Neutrophil (primary cell): ENCODE data around the gene TAF5L.

Experiments
- H3K27ac ChIP-seq: fragments of 200-600 bp; sonication (generic); 2 replicates; pipeline ENCODE4 v1.5.1; 2016; ENCODE audit warnings: mild to moderate bottlenecking, moderate library complexity
- H3K27me3 ChIP-seq: fragments of 200-600 bp; sonication (generic); 2 replicates; pipeline ENCODE4 v1.6.0; 2016; ENCODE audit warnings: mild to moderate bottlenecking
- H3K36me3 ChIP-seq: fragments of 200-600 bp; sonication (generic); 2 replicates; pipeline ENCODE4 v1.5.1; 2017
- H3K4me1 ChIP-seq, 2 experiments: fragments of 200-600 bp in 1 of 2; sonication (generic) in 1 of 2; 1 replicate in 1 of 2; 2 replicates in 1 of 2; pipeline versions ENCODE4 v1.5.1 to v1.6.1; 2013 to 2016; ENCODE audit warnings: low read depth in 1 of 2, low read length in 1 of 2, mild to moderate bottlenecking in 1 of 2, moderate library complexity in 1 of 2; ENCODE audit not compliant: control insufficient read depth in 1 of 2, insufficient read depth in 1 of 2
- H3K4me3 ChIP-seq, 2 experiments: fragments of 200-600 bp in 1 of 2; sonication (generic) in 1 of 2; 1 replicate in 1 of 2; 2 replicates in 1 of 2; pipeline ENCODE4 v1.5.1; 2013 to 2016; ENCODE audit warnings: low read depth in 1 of 2, low read length in 1 of 2, mild to moderate bottlenecking in 1 of 2, moderate library complexity in 1 of 2
- H3K9me3 ChIP-seq: fragments of 200-600 bp; sonication (generic); 2 replicates; pipeline ENCODE4 v1.5.1; 2016
- TF ChIP-seq, protein P1 (sequence below): fragments of 200-600 bp; sonication (generic); IDR thresholded peaks from 2 replicates; pipeline ENCODE4 v1.5.1; 2016; ENCODE audit warnings: antibody characterized with exemption

TAF5L gene

DNA sequence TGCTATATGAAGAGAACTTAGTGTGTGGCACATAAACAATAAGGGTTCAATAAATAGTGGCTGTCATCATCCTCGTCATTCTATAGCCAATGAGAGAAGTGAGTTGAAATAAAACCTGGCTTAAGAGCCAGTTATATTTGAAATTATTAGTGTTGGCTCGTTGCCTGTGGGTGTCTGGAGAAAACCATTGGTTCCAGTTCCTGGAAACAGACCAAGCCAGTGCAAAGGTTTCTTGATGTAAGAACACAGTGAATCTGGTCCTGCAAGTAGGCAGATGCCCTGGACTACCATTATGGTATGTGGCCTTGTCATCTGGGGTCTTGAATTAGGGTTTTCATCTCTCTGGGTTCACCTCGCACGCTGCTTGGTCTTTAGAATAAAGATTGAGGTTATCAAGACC is 43.4 kb upstream of the TAF5L start:
- no peaks in the 10 kb centered on the region for H3K36me3 ChIP-seq
- H3K9me3 ChIP-seq = no peaks in the 10 kb centered on the region
- H3K27me3 ChIP-seq = no peaks in the 10 kb centered on the region
- TF ChIP-seq, protein P1, sequence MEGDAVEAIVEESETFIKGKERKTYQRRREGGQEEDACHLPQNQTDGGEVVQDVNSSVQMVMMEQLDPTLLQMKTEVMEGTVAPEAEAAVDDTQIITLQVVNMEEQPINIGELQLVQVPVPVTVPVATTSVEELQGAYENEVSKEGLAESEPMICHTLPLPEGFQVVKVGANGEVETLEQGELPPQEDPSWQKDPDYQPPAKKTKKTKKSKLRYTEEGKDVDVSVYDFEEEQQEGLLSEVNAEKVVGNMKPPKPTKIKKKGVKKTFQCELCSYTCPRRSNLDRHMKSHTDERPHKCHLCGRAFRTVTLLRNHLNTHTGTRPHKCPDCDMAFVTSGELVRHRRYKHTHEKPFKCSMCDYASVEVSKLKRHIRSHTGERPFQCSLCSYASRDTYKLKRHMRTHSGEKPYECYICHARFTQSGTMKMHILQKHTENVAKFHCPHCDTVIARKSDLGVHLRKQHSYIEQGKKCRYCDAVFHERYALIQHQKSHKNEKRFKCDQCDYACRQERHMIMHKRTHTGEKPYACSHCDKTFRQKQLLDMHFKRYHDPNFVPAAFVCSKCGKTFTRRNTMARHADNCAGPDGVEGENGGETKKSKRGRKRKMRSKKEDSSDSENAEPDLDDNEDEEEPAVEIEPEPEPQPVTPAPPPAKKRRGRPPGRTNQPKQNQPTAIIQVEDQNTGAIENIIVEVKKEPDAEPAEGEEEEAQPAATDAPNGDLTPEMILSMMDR = no peak
- no peak overlapping the region for H3K4me3 ChIP-seq
- H3K4me1 ChIP-seq = no peaks in the 10 kb centered on the region
- no peak overlapping the region for H3K27ac ChIP-seq

DNA sequence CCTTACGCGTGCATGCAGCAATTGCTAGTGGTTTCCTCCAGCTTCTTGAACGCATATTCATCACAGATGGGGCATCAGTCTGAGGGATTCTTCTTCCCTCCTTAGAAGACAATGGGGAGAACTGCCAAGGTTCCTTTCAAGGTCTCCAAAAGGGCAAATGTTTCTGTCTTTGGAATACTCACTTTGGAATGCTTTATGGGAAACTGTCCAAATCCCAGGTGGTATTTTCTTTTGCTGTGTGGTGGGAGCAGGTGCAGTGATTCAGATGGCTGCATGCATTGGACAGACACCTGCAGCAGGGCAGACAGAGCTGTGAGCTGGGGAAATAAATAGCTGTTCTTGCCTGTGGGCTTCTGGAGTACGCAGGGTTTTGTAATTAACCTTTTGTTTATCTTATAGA is 40.7 kb upstream of the TAF5L start:
- H3K9me3 ChIP-seq = no peaks in the 10 kb centered on the region
- H3K27ac ChIP-seq = no peak overlapping the region
- H3K36me3 ChIP-seq = no peaks in the 10 kb centered on the region
- no peak overlapping the region for H3K4me3 ChIP-seq
- no peaks in the 10 kb centered on the region for H3K27me3 ChIP-seq
- no peaks in the 10 kb centered on the region for H3K4me1 ChIP-seq
- TF ChIP-seq, protein P1 = no peak

DNA sequence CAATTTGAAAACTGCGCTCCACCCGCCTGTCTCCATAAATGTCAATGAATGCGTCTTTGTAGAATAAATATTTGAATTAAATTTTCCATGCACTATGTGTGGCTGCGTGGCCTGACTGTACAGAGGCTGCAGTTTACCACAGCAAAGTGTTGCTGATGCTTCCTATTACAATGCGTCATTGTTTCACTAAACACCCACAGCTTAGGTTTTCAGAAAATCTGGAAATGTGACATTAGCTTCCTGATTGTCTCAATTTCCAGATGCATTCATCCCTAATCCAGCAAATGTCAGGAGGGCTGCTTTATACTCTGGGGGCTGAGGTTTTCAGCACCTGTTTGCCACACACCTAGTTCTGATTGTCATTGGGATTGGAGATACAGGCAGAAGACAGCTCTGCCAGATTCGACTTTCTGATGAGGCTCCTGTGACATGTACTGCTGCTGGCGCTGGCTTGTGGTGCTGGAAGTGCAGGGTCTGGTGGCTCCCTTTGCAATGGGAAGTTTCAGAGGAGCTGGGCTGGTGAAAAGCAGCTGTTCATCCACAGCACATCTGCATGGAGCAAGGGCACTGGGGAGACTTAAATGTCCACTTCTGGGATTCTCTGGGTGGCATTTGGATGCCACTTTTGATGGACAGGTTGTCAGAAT is 40.1 kb upstream of the TAF5L start:
- Histone ChIP-seq H3K36me3 (no peaks in the 10 kb centered on the region), H3K27me3 (no peaks in the 10 kb centered on the region), H3K4me1 (no peaks in the 10 kb centered on the region), H3K9me3 (no peaks in the 10 kb centered on the region), H3K4me3 (no peak overlapping the region), H3K27ac (no peak overlapping the region)
- TF ChIP-seq, protein P1 = no peak

DNA sequence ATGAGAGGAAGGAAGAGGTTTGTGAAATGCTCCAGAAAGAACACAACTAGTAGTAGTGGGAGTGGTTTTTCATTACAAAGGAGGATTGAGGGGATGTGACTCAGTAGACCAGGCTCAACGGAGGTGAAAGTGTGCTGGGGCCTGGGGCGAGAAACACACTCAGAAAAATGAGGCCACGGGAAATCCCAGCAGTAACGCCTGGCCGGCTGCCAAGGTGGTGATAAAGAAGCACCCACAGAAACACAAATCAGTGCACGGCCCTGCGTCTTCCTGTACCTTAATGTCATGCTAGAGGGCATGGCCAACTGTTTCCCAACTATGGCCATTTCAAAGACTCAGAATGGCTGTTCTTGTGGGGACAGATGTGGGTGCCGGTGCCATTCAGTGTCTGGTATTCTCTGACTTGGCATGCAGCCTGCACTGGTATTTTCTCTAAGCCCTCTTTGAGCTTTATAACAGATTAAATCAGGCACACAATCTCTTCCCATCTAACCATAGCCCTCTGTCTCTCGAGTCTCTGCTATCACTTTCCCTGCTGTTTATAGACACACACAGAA is 38.3 kb upstream of the TAF5L start:
- TF ChIP-seq, protein P1 = no peak
- H3K9me3 ChIP-seq = no peaks in the 10 kb centered on the region
- no peaks in the 10 kb centered on the region for H3K4me1 ChIP-seq
- H3K36me3 ChIP-seq = no peaks in the 10 kb centered on the region
- no peaks in the 10 kb centered on the region for H3K27me3 ChIP-seq
- H3K4me3 ChIP-seq = no peak overlapping the region
- no peak overlapping the region for H3K27ac ChIP-seq

DNA sequence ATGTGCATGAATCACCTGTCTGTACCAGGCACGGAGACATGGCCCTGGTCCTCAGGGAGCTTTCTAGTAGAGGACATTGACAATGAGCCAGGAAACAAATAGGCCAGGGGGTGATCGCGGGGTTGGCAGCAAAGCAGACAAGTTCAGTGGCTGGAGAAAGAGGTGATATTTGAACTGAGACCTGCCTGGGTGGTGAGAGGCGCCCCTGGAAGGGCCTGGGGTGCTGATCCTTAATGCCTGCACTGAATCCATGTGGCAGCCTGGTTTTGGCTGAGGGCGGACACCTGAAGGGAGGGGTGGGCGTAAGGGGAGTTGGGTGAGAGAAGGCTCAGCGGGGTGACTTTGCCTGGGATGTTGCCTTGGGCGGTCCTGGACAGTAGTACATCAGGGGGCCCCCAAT is 36.0 kb upstream of the TAF5L start:
- Histone ChIP-seq H3K27ac (no peak overlapping the region), H3K27me3 (no peaks in the 10 kb centered on the region), H3K9me3 (no peaks in the 10 kb centered on the region), H3K4me1 (no peaks in the 10 kb centered on the region), H3K36me3 (no peaks in the 10 kb centered on the region), H3K4me3 (no peak overlapping the region)
- TF ChIP-seq, protein P1 = no peak
